Activated T-helper 1 cell treated with anti-CD3 and anti-CD28 coated beads, Interleukin-12 subunit alpha, Interleukin-12 subunit beta, Interleukin-2, Interleukin-4 antibody, amounts not matched to agents 30 ng/mL and 10 ng/mL and 1 ng/mL, durations not matched to agents 14 hours and 24 hours and 36 hours (primary cell): ENCODE measurements around the gene NPAS2. TPM values are rescaled to one million over a fixed set of nuclear protein-coding genes. Genes with fewer than 3 reads are reported as not detected.

ENCODE experiments used
- DNase-seq: peaks from one replicate; pipeline ENCODE4 v3.0.0; 2021; ENCODE audit warnings: low spot score
- H3K27ac Mint-ChIP-seq: one replicate; pipeline ENCODE4 v1.8.0; 2021; ENCODE audit warnings: mild to moderate bottlenecking, mixed read lengths
- H3K27me3 Mint-ChIP-seq: one replicate; pipeline ENCODE4 v1.8.0; 2022; ENCODE audit warnings: mild to moderate bottlenecking, moderate library complexity, mixed read lengths; ENCODE audit not compliant: insufficient read depth
- H3K36me3 Mint-ChIP-seq: one replicate; pipeline ENCODE4 v1.8.0; 2021; ENCODE audit warnings: low read depth, mixed read lengths
- H3K4me1 Mint-ChIP-seq: one replicate; pipeline ENCODE4 v1.8.0; 2021; ENCODE audit warnings: low read depth, mixed read lengths
- H3K4me3 Mint-ChIP-seq: one replicate; pipeline ENCODE4 v1.8.0; 2021; ENCODE audit warnings: mild to moderate bottlenecking, moderate library complexity, mixed read lengths
- H3K9me3 Mint-ChIP-seq: one replicate; pipeline ENCODE4 v1.8.0; 2021; ENCODE audit warnings: mixed read lengths
- intact Hi-C: fragments of 100-400 bp; cut with micrococcal nuclease; formaldehyde crosslinking; loops from one replicate; pipeline ENCODE4 v1.15.1; 2024
- total RNA-seq: library from RNA; stranded (reverse); gene quantifications from 2 replicates; pipeline ENCODE4 v1.2.3, GENCODE V29; 2022

The NPAS2 gene
- total RNA-seq, 1 donor from 2014 or later = 7.5 TPM

- H3K4me1 Mint-ChIP-seq = no peaks in the 10 kb centered on the region
- intact Hi-C loops = no loop called here
- no peak for DNase-seq
- H3K27ac Mint-ChIP-seq = no peak overlapping the region
- no peak overlapping the region for H3K4me3 Mint-ChIP-seq
- H3K9me3 Mint-ChIP-seq = peaks cover 2% of the 10 kb centered on the region
- H3K36me3 Mint-ChIP-seq = no peaks in the 10 kb centered on the region
- H3K27me3 Mint-ChIP-seq = peaks cover 4% of the 10 kb centered on the region
Observed at GRCh38 chr2:100902817-100903405, 83.0 kb downstream of the NPAS2 start.

- DNase-seq = no peak
- H3K4me3 Mint-ChIP-seq = no peak overlapping the region
Observed at GRCh38 chr2:100903534-100904258, 83.8 kb downstream of the NPAS2 start.

DNA sequence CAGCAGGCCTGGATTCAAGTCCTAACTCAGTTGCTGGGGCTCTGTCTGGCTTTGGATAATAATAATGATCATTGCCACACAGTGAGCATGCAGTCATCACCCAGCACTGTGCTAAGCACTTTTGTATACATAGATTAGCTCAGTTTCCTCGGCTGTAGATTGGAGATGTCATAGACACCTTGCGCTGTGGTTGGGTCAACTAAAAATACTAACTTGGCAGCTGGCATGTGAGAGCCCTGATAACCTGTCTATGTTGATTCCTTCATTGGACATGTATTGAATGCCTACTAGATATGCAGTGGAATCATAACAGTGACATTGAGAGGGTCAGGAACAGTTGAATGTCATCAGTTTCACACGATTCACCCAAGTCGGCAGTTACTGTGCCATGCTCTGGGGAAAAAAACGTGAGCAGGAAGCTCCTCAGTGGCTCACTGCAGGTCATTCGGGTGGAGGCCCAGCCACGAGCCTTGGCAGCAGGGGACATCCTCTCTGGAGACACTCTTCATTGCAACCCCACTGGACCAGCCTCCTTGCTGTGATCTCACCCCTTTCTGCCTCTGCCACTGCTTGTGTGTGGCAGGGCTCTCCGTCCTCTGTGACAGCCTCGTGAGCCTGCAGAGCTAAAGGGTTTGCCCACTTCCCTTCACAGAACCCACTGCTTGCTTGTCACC is 85.3 kb downstream of the NPAS2 start:
- DNase-seq = no peak
- Mint-ChIP-seq H3K36me3 (no peaks in the 10 kb centered on the region), H3K4me1 (no peaks in the 10 kb centered on the region), H3K9me3 (no peaks in the 10 kb centered on the region), H3K27ac (no peak overlapping the region), H3K27me3 (peaks cover 2% of the 10 kb centered on the region), H3K4me3 (no peak overlapping the region)
- intact Hi-C loops = no loop called here

More at GRCh38 chr2:100903534-100904258, 83.8 kb downstream of the NPAS2 start:
- H3K4me1 Mint-ChIP-seq = no peaks in the 10 kb centered on the region
- H3K27me3 Mint-ChIP-seq = peaks cover 4% of the 10 kb centered on the region
- intact Hi-C loops = no loop called here
- H3K27ac Mint-ChIP-seq = no peak overlapping the region
- no peaks in the 10 kb centered on the region for H3K36me3 Mint-ChIP-seq
- no peaks in the 10 kb centered on the region for H3K9me3 Mint-ChIP-seq

- no peaks in the 10 kb centered on the region for H3K4me1 Mint-ChIP-seq
- H3K27ac Mint-ChIP-seq = no peak overlapping the region
- intact Hi-C loops = no loop called here
- H3K9me3 Mint-ChIP-seq = no peaks in the 10 kb centered on the region
- H3K36me3 Mint-ChIP-seq = no peaks in the 10 kb centered on the region
- H3K27me3 Mint-ChIP-seq = no peaks in the 10 kb centered on the region
- no peak for DNase-seq
- no peak overlapping the region for H3K4me3 Mint-ChIP-seq
Observed at GRCh38 chr2:100906131-100906530, 86.2 kb downstream of the NPAS2 start.

GRCh38 chr2:100906679-100907078 is 86.7 kb downstream of the NPAS2 start:
- H3K27ac Mint-ChIP-seq = no peak overlapping the region
- DNase-seq = no peak
- H3K4me1 Mint-ChIP-seq = no peaks in the 10 kb centered on the region
- H3K9me3 Mint-ChIP-seq = no peaks in the 10 kb centered on the region
- H3K4me3 Mint-ChIP-seq = no peak overlapping the region
- no peaks in the 10 kb centered on the region for H3K36me3 Mint-ChIP-seq
- no peaks in the 10 kb centered on the region for H3K27me3 Mint-ChIP-seq
- intact Hi-C loops = no loop called here

DNA sequence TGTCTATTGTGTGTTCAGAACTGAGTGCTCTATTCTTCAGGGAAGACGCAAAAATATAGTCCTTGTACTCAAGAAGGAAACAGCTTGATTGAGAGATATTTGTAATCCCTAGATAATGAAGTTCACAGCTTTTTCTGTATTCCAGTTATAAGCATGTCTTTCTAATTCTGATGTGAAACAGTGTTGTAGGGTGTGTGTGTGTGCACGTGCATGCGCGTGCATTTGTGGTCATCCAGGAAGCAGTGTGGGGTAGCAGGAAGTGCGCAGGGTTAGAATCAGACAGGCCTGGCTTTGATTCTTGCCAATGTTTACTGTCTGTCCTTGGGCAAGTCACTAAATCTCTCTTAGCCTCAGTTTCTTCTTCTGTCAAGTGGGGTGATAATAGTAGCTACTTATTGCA is 87.9 kb downstream of the NPAS2 start:
- intact Hi-C loops = no loop called here
- no peak for DNase-seq
- Mint-ChIP-seq H3K9me3 (no peaks in the 10 kb centered on the region), H3K27ac (no peak overlapping the region), H3K4me3 (no peak overlapping the region), H3K36me3 (no peaks in the 10 kb centered on the region), H3K4me1 (no peaks in the 10 kb centered on the region), H3K27me3 (no peaks in the 10 kb centered on the region)

GRCh38 chr2:100909534-100910081 is 89.7 kb downstream of the NPAS2 start:
- no peak overlapping the region for H3K4me3 Mint-ChIP-seq
- no peak overlapping the region for H3K27ac Mint-ChIP-seq
- intact Hi-C loops = no loop called here
- no peaks in the 10 kb centered on the region for H3K9me3 Mint-ChIP-seq
- no peaks in the 10 kb centered on the region for H3K4me1 Mint-ChIP-seq
- no peaks in the 10 kb centered on the region for H3K36me3 Mint-ChIP-seq
- H3K27me3 Mint-ChIP-seq = no peaks in the 10 kb centered on the region
- no peak for DNase-seq

GRCh38 chr2:100910111-100910510 is 90.2 kb downstream of the NPAS2 start:
- Mint-ChIP-seq H3K36me3 (no peaks in the 10 kb centered on the region), H3K9me3 (no peaks in the 10 kb centered on the region), H3K4me1 (no peaks in the 10 kb centered on the region), H3K27ac (no peak overlapping the region), H3K4me3 (no peak overlapping the region), H3K27me3 (no peaks in the 10 kb centered on the region)
- intact Hi-C loops = no loop called here
- DNase-seq = no peak

GRCh38 chr2:100919316-100919715 is 99.4 kb downstream of the NPAS2 start:
- Mint-ChIP-seq H3K27me3 (peaks cover 4% of the 10 kb centered on the region), H3K9me3 (peaks cover 5% of the 10 kb centered on the region), H3K4me3 (no peak overlapping the region), H3K36me3 (no peaks in the 10 kb centered on the region), H3K4me1 (no peaks in the 10 kb centered on the region), H3K27ac (no peak overlapping the region)
- DNase-seq = no peak
- intact Hi-C loops = loop anchor here (1.0 kb wide), 1 partner anchor 66 kb away; no protein-coding TSS in a partner anchor

DNA sequence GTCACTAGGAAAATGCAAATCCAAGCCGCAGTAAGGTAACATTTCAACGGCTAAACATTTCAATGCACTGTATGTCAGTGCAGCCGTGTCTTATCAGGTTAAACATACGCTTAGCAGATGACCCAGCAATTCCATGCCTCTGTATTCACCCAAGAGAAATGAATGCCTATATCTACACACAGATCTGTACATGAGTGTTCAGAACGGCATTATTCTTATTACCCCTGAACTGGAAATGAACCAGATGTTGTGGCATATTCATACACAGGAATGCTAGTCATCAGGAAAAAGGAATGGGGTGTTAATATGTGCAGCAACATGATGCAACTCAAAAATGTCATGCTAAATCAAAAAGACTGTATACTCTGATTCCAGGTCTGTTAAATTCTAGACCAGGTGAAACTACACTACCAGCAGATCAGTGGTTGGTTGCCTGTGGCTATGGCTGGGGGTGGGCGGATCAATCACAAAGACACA is 101.8 kb downstream of the NPAS2 start:
- Mint-ChIP-seq H3K27ac (no peak overlapping the region), H3K4me1 (no peaks in the 10 kb centered on the region), H3K36me3 (no peaks in the 10 kb centered on the region), H3K9me3 (no peaks in the 10 kb centered on the region), H3K4me3 (no peak overlapping the region), H3K27me3 (peaks cover 2% of the 10 kb centered on the region)
- intact Hi-C loops = no loop called here
- no peak for DNase-seq

DNA sequence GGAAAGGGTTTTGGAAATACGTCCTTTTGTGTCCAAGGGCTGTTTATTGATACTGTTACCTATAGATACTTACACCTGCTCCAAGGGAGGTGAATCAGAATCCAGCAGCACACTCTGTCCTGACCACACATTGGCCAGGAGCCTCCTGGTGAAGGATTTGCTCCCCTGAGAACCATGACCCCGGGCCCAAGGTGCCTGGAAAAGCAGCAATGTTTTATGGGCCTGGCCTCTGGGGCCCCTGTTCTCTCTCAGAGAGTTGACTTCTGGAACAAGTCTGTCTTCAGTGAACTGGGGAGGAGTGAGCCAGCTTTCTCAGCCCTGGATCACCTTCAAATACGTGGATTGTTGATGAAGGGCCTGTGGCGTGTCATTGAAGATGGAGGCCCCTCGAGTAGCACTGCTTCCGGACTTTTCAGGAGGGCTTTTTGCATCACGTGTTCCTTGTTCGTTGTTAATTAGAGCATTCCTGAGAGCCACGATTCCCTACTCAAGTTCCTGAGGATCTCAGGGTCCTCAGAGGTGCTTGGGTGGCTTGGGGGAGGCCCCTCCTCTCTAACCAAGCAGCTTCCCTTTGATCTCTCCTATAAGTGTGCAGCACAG is 103.6 kb downstream of the NPAS2 start:
- no peaks in the 10 kb centered on the region for H3K4me1 Mint-ChIP-seq
- no peak for DNase-seq
- H3K4me3 Mint-ChIP-seq = no peak overlapping the region
- H3K36me3 Mint-ChIP-seq = no peaks in the 10 kb centered on the region
- no peaks in the 10 kb centered on the region for H3K9me3 Mint-ChIP-seq
- no peaks in the 10 kb centered on the region for H3K27me3 Mint-ChIP-seq
- intact Hi-C loops = no loop called here
- no peak overlapping the region for H3K27ac Mint-ChIP-seq

GRCh38 chr2:100924122-100924519 is 104.2 kb downstream of the NPAS2 start:
- Mint-ChIP-seq H3K4me1 (no peaks in the 10 kb centered on the region), H3K9me3 (no peaks in the 10 kb centered on the region), H3K27ac (no peak overlapping the region), H3K27me3 (no peaks in the 10 kb centered on the region), H3K36me3 (no peaks in the 10 kb centered on the region), H3K4me3 (no peak overlapping the region)
- intact Hi-C loops = no loop called here
- no peak for DNase-seq
